ENCODE data around the gene JMJD6.

DNA sequence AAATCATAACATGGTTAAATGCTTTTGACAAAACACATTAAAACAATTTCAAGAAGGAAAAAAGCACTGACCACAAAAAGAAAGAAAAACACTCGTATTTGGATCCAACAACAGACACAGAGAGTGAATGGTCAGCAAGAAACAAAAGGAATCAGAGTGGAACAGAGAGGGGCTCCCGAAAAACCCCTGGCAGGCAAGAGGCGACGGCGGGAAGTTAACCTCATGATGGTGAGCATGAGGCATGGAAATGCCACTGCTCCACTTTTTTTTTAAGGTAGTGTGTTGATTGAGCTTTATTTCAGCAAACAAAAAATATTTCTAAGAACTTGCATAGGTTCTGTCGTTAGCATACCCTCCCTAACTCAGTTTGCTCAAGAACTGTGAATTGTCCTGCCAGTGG is 50.8 kb downstream of the JMJD6 start:
- TF ChIP-seq EP300 (IDR thresholded peaks at IDR 0.05), result no peak
- no peak for TF ChIP-seq POLR2AphosphoS5 (IDR thresholded peaks at IDR 0.05)

Measured in gastroesophageal sphincter (tissue), 2 donors.